Tongue (tissue), 2 donors: ENCODE measurements around the gene USP54. TPM values are rescaled to one million over a fixed set of nuclear protein-coding genes. Genes with fewer than 3 reads are reported as not detected.
"Not testable (repeated sequence)": the region's sequence is repeated elsewhere in the genome, so short reads cannot be mapped to it uniquely, and the experiment has no call there.

ENCODE experiments used
- DNase-seq: peaks from one replicate; pipeline ENCODE4 v3.0.0-alpha.2; 2015
- total RNA-seq: library from RNA; depleted of rRNA; stranded (reverse); fragments of >200 nt; gene quantifications from one replicate; pipeline ENCODE4 v1.2.3, GENCODE V29; 2014

USP54 gene, protein sequence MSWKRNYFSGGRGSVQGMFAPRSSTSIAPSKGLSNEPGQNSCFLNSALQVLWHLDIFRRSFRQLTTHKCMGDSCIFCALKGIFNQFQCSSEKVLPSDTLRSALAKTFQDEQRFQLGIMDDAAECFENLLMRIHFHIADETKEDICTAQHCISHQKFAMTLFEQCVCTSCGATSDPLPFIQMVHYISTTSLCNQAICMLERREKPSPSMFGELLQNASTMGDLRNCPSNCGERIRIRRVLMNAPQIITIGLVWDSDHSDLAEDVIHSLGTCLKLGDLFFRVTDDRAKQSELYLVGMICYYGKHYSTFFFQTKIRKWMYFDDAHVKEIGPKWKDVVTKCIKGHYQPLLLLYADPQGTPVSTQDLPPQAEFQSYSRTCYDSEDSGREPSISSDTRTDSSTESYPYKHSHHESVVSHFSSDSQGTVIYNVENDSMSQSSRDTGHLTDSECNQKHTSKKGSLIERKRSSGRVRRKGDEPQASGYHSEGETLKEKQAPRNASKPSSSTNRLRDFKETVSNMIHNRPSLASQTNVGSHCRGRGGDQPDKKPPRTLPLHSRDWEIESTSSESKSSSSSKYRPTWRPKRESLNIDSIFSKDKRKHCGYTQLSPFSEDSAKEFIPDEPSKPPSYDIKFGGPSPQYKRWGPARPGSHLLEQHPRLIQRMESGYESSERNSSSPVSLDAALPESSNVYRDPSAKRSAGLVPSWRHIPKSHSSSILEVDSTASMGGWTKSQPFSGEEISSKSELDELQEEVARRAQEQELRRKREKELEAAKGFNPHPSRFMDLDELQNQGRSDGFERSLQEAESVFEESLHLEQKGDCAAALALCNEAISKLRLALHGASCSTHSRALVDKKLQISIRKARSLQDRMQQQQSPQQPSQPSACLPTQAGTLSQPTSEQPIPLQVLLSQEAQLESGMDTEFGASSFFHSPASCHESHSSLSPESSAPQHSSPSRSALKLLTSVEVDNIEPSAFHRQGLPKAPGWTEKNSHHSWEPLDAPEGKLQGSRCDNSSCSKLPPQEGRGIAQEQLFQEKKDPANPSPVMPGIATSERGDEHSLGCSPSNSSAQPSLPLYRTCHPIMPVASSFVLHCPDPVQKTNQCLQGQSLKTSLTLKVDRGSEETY (N-terminal part only)
- total RNA-seq: 39.5 TPM

DNA sequence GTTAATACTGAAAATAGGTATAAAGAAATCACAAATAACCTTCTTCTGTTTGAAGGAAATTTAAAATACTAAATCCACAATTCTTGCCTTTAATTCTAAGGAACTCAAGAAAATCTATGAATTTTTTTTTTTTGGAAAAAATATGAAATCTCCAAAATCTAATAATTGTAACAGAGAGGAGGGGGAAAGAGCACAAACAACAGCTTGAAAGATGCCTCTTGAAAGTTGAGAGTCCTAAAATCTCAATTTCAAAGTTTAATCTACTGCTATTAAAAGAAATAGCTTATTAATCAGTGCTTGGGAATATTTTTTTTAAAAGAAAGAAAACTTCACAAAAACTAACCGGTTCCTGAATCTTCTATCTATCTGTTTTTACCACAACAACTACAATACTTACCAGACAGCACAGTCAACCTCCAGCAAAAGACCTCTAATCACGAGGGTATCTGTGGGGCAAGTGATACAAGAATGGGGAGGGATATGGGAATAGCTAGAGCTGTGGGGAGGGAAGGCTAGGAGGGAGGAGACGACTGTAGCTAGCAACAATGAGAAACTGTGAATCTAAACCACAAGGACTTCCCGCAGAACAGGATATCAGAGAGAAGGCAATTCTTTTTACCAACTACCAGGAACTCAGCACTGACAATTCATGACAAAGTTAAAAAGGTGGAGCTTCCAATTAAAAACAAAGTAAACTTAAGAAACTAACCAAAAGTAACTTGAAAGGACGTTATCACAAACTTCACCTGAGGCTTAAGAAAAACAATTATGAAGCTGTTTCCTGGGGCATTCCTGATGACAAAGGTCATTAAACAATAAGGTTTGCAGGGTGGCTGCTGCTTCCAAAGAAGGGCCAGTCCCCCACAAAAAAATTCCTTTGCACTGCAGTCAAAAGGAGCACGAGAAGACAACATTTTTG is at the start of gene USP54:
USP54 (minus strand) TSS at position 462 of the 919 bp plus-strand sequence. CDS start 15,684 bp downstream, outside the sequence.
- peak; percentile 28 for DNase-seq

DNA sequence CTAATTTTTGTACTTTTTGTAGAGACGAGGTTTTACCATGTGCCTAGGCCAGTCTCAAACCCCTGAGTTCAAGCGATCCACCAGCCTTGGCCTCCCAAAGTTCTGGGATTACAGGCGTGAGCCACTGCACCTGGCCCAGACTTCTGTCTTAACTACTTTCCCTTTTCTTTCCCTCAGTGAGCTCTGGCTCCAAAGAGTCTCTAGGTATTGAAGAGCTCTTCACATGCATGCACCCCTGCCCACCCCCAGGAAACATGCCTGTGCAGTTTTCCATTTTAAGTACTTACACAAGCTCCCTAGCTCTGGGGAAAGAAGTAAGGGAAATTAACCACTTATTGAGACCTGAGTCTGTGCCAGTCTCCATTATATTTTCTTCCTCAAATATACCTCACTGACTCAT is 48.1 kb upstream of the USP54 start:
- DNase-seq: no peak

DNA sequence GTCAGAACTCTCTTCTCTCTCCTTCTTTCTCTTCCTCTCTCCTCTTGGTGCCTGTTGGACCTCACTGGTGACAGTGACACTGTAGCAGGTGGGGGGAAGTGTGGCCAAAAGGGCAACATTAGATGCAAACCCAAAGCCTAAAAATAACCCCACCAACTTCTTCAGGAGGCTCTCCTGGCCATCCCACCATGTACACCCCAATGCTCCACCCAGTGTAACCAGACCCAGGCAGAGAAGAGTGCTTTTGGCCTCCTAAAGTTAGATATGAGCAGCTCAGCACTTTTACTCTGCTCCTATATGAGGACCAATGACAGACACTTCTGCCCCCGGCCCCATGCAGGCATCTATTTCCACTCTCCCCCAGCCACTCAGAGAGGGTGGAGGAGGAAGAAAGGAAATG is 44.6 kb upstream of the USP54 start:
- peak; percentile 73 for DNase-seq

- DNase-seq: peak; percentile 84
These were observed 43.3 kb upstream of the USP54 start for GRCh38 chr10:73634421-73634820.

- DNase-seq: no peak
These were observed 38.0 kb upstream of the USP54 start for GRCh38 chr10:73629165-73629564.

DNA sequence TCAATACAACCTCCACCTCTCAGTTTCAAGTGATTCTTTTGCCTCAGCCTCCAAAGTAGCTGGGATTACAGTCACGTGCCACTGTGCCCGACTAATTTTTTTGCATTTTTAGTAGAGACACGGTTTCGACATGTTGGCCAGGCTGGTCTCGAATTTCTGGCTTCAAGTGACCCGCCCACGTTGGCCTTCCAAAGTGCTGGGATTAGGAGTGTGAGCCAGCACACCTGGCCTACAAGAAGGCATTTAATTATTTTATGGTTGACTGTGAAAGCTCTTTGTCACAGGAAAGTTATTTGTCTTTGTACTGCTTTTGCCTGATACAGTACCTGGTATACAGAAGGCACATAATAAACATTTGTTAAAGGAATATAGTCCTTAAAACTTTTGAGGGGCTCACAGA is 37.3 kb upstream of the USP54 start:
- peak; percentile 30 for DNase-seq

- no peak for DNase-seq
These were observed 36.2 kb upstream of the USP54 start for GRCh38 chr10:73627300-73627699.

DNA sequence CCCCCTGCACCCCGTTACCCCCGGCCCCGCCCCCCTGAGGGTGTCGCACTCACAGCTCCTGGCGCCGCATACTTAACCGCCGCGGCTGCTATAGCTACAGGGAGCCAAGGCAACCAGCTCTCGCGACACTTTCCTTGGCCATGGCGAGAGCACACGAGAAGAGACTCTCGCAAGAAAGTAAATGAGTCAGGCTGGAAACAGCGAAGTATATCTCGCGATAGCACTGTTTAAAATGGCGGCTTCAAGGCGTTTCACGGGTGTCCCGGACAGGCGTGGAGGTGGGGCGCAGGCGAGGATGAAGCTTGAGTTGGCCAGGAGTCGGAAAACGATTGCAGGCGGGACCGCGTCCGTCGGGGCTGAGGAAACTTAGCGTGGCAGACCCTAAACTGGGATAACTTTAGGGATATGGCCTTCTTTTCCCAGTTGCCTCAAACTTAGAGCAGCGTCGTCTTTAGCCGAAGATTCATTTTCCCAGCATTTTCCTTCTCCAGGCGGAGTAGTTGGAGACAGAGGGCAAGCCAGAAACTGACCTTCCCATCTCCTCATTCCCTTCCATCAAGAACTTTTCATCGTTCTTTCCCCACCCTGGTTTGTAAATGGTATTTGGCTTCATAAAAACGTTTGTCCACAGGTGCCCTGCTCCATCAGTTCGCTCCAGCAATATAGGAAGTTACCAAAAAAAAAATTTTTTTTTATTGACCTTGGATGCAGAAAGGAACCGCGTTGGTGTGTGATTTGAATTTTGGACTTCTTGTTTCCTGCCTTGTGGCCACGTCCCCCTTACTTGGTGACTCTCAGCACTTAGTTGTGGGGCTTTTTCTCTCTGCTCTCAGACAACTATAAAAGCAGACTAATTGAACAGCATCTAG is 35.0 kb upstream of the USP54 start:
- DNase-seq: peak; percentile 99

- DNase-seq: peak; percentile 64
These were observed 34.1 kb upstream of the USP54 start for GRCh38 chr10:73625004-73625883.

DNA sequence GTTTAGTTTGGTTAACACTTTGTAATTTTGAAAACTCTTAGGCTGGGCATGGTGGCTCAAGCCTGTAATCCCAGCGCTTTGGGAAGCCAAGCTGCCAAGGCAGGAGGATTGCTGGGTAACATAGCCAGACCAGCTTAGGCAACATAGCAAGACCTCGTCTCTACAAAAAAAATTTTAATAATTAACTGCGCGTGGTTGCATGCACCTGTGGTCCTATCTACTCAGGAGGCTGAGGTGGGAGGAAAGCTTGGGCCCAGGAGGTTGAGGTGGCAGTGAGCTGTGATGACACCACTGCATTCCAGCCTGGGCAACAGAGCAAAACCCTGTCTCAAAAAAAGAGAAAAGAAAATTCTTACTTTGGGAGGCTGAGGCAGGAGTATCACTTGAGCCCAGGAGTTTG is 31.9 kb upstream of the USP54 start:
- DNase-seq: no peak

DNA sequence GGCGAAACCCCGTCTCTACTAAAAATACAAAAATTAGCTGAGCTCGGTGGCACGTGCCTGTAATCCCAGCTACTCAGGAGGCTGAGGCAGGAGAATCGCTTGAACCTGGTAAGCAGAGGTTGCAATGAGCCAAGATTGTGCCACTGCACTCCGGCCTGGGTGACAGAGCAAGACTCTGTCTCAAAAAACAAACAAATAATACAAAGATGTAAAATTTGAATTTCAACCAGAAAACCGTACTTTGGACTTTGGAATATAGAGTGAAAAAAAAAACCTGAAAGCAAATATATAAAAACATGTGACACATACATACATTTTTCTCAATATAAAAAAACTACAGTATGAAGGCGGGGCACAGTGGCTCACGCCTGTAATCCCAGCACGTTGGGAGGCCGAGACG is 29.8 kb upstream of the USP54 start:
- not testable (repeated sequence) for DNase-seq

DNA sequence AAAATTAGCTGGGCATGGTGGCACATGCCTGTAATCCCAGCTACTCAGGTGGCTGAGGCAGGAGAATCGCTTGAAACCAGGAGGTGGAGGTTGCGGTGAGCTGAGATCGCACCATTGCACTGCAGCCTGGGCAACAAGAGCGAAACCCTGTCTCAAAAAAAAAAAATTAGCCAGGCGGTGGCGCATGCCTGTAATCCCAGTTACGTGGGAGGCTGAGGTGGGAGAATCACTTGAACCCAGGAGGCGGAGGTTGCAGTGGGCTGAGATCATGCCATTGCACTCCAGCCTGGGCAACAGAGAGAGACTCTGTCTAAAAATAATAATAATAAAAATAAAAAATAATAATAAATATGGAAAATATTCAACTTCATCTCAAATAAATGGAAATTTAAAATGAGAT is 26.0 kb upstream of the USP54 start:
- not testable (repeated sequence) for DNase-seq

DNA sequence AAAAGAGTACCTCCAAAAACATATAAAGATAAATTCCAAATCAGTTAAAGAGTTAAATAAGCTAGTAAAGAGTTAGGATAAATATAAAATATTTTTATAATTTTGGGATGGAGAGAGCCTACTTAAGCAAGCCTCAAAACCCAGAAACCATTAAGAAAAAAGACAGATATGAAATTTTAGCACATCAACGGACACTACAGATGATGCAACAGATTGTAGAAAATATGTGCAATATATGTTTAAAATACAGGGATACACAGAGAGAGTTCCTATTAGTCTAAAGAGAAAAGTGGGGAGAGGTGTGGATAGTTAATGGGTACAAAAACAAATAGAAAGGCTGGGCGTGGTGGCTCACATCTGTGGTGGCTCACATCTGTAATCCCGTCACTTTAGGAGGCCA is 23.6 kb upstream of the USP54 start:
- no peak for DNase-seq

- no peak for DNase-seq
These were observed 18.0 kb upstream of the USP54 start for GRCh38 chr10:73609116-73609515.

DNA sequence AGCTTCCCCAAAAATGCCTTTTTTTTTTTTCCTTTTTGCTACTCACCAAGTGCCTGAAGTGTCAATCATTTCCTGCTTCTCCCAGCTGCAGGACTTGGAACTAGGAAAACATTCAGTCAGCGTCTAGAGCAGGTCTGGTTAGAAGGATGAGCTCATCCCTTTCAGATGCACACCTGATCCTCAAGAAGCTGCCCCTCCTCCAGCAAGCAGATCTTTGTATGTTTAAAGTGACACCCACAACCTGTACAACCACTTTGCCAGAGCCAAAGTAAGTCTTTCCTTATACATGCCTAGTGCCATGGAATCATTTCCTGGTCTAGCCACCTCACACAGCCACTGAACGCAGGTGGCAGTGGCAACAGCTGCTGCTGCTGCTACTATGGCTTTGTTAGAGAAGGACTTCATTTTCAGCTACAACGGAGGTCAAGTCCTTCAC is 10.4 kb upstream of the USP54 start:
- peak; percentile 83 for DNase-seq

DNA sequence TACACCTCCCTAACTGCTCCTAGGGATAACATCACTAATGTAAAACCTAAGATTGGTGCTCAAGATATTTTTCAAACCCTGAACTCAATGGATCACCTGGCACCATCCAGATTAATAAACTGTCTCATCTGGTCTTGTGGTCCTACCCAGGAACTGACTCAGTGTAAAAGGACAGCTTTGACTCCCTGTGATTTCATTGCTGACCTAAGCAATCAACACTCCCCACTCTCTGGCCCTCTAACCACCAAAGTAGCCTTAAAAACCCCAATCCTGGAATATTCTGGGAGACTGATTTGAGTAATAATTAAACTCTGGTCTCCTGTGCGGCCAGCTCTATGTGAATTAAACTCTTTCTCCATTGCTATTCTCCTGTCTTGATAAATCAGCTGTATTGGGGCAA is 6.2 kb upstream of the USP54 start:
- no peak for DNase-seq

DNA sequence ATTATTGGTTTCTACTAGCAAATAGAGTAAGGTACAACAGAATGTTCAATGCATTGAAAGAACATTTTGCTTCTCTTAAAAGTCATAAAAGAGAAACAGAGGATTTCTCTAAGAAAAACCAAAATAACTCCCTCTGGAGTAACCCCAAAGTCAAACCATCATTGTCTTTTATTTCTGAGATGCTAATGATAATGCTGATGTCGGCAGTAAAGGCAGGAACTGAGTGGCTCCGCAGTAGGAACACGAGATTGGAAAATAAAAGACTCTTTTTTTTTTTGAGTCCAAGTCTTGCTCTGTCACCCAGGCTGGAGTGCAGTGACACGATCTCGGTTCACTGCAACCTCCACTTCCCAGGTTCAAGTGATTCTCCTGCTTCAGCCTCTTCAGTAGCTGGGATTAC is 2.7 kb upstream of the USP54 start:
- no peak for DNase-seq

- no peak for DNase-seq
These were observed 2.0 kb upstream of the USP54 start for GRCh38 chr10:73593110-73593509.

GRCh38 chr10:73591935-73592699 is 975 bp upstream of the USP54 start:
- DNase-seq: peak; percentile 46
